Ureter (tissue), 1 donor: ENCODE data around the gene AKR1C3. TPM values are rescaled to one million over a fixed set of nuclear protein-coding genes. Genes with fewer than 3 reads are reported as not detected.
"Not testable (repeated sequence)": the region's sequence is repeated elsewhere in the genome, so short reads cannot be mapped to it uniquely, and the experiment has no call there.

ENCODE experiments used
- DNase-seq: peaks from one replicate; pipeline ENCODE4 v3.0.0-alpha.2; 2020; ENCODE audit warnings: low spot score
- total RNA-seq: library from RNA; stranded (reverse); gene quantifications from one replicate; pipeline ENCODE4 v1.2.4, GENCODE V29; 2023
- donor health status: DM: yes; HTN: yes; CAD: no.

Gene AKR1C3
- total RNA-seq, 1 donor from 2014 or later = 166 TPM

DNA sequence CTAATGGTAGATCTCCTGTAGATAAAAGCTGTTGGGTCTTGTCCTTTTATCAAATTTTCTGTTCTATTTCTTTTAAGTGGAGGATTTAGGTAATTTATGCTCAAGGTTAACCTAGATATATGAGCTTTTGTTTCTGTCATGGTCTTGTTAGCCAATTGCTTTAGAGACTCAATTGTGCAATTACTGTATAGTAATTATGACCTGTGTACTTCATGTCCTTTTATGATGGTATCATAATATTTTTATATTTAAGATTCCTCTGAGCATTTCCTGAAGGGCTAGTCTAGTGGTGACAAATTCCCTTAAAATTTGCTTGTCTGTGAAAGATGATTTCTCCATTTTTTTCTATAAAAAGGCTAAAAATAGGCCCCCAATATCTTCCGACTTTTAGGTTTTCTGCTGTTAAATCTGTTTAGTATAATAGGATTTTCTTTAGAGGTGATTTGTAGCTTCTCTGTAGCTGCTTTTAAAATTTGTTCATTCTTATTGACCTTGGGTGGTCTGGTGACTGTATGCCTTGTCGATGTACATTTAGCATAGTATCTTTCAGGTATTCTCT lies 5.4 kb upstream of the AKR1C3 start:
- no peak for DNase-seq

DNA sequence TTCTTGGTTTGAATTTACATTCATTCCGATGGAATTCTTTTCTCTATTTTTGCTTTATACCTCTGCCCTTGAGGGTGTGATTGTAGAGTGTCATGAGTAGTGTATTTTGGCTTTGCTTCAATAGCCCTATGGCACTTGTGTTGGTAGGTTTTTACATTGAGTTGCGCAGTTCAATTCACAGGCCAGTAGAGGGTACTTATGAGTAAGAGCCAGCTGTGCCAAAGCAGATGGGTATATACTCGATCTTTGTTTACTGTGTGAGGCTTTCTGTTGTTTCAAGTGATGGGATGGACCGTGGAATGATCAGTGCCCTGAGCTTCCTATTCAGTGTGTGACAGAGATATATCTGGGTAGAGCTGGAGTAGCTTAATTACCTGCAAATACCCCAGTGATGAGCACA lies 4.3 kb upstream of the AKR1C3 start:
- no peak for DNase-seq

DNA sequence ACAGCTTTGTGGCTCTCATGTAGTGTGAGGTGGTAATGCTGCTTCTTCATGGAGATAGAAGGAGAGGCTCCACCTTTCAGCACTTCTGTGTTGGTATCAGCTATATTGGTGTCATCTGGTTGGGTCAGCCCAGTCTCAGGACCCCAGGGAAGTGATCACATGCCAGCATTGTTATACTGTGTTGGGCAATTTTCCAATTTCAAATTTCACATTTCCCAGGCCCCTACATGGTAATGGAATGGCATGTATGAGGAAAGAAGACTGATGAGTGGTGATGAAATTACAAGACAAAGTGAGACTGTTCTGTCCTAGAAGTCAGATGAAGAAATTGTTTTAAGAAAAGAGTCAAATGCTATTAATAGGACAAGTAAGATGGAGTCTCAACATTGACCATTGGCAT lies 3.7 kb upstream of the AKR1C3 start:
- DNase-seq = no peak

DNA sequence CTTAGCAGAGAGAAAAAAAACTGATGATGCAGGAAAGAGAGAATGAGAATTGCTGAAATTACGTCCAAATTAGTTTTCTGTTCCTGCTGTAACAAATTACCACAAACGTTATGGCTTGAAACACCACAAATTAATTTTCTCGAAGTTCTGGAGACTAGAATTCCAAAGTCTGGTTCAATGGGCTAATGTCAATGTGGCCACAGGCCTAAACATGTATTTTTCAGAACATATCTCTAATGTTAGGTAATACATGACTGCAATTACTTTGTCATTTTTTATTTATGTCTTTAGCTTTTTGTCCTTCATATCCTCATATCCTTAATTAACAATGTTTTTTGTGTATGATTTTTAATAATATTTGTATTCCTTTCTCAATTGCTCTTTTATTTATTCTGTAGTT lies 3.0 kb upstream of the AKR1C3 start:
- no peak for DNase-seq

DNA sequence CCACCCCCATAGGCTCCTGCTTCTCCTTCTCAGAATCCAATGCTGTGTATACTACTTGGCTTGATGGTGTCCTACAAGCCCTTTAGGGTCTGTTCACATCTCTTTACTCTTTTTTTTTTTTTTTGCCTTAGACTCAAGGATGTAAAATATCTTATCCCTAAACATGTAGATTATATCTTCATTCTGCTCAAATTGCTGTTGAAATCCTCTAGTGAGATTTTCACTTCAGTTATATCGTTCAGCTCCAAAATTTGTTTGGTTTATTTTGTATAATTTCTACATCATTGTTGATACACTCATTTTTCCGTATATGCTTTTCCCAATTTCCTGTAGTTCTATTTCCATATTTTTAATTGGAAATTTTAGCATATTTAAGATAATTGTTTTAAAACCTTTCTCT lies 1.8 kb upstream of the AKR1C3 start:
- no peak for DNase-seq

DNA sequence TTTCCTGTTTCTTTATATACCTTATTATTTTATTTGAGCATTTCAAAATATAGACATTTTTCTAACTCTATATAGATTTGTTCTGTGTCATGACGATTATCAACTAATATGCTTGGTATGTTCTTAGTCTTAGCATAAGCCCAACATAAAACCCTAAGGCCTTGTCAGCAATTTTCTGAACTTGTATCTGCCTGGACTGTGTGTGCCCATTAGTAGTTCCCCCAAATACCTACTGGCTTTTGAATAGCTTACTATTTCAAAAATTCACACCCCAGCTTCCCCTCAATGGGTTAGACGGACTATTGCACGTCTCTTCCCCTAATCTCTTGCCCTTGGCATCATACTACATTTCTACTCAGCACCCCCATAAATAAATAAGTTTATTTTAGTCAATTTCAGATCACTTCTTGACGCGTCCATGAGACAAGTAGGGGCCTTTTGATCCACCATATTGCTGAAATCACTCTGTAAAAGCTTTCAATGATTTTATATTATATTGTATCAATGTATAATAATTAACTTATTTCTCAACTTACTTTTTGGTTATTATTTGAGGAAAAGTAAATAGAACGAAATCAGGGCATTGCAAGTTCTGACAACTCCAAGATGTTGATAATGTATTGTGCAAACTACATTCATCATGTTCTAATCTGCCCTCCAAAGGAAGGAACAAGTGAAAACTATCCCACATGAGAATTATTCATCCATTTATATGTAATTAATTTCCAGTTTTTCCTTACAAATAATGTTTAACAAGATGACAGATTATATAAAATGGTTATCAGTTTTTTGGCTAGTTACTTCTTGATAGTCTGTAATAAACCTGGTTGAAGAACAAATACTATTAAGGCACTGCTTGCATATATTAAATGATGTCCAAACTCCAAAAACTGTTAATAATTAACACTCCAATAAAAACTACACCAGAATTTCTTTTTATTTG lies 1.1 kb upstream of the AKR1C3 start:
- DNase-seq = no peak

DNA sequence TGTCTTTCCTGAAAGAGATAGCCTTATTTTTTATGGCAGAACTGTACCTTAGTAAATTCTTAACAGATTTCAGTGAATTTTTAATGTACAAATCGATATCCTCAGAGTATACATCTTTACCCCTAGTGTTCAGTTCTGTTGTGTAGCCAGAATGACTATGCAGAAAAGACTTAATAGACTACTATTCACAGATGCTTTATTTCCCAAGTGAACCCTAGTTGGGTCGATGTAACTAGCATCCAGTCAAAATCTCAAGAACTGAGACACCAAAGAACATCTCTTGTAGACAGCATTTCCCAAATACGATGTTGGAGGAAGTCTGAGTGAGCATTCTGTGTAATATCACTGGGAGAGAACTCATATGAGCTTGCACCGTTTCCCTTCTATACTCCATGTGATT lies 1.5 kb downstream of the AKR1C3 start:
- no peak for DNase-seq

DNA sequence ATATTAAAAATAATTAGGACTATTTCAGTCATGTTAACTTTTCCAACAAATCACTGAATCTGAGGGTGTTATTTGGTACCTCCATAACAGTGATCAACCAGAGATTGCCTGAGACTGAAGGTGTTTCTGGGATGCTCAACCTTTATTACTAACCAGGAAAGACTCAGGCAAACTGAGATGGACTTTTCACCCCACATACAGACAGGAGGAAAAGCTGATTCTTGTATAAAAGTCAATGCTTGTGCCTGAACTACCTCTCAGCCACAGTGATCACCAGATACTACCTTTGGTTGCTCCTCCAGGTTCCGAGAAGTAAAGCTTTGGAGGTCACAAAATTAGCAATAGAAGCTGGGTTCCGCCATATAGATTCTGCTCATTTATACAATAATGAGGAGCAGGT lies 1.9 kb downstream of the AKR1C3 start:
- DNase-seq = no peak

DNA sequence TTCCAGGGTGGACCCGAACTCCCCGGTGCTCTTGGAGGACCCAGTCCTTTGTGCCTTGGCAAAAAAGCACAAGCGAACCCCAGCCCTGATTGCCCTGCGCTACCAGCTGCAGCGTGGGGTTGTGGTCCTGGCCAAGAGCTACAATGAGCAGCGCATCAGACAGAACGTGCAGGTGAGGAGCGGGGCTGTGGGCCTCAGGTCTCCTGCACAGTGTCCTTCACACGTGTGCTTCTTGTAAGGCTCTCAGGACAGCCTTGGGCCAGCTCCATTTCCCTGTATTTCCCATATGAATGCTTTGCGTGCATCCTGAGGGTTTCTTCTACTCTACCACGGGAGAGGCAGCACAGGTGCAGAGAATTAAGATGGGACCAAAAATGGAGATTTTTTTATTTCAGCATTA lies 8.3 kb downstream of the AKR1C3 start:
- not testable (repeated sequence) for DNase-seq

DNA sequence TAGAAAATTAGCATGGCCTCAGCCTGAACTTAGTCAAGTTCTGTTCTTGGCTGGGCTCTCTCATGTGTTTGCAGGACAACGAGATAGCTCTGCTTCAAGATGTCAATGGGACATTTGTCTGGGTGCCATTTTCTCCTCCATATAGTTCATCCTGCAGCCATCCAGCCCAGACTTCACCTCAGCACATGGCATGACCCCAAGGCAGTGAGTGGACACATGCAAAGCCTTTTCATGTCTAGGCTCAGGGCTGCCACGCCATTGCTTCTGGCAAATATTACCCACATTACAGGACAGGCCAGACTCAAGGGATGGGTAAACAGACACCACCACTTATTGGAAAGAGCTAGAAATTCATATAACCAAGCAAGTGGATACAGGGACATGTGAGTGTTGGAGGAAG lies 9.3 kb downstream of the AKR1C3 start:
- no peak for DNase-seq

DNA sequence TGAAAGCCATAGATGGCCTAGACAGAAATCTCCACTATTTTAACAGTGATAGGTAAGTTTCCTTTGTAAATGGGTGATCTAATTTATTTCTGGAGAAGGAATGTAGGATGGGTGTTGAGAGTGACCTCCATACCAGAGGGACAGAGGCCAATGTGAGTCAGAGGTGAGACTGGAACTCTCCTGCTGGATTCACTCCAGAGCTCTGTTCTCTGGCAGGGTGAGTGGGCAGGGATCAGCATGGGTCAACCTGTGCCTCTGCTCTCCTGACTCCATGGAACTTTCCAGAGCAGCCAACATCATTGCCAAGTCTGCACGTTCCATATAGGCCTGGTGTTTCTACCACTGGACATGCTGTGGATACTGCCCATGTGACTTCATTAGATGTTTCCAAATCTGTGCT lies 11.4 kb downstream of the AKR1C3 start:
- DNase-seq = no peak

DNA sequence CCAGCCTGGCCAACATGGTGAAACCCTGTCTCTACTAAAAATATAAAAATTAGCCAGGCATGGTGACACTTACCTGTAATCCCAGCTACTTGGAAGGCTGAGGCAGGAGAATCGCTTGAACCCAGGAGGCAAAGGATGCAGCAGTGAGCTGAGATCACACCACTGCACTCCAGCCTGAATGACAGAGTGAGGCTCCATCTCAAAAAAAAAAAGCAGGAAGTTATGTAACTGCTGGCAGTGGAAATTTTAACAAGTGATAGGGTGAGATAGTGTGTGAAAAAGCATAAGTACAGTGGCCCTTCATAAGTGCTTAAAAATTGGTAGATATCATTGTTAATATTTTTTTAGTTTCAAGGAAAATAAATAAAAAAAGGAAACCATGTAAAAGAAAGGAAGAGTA lies 12.3 kb downstream of the AKR1C3 start:
- DNase-seq = no peak

DNA sequence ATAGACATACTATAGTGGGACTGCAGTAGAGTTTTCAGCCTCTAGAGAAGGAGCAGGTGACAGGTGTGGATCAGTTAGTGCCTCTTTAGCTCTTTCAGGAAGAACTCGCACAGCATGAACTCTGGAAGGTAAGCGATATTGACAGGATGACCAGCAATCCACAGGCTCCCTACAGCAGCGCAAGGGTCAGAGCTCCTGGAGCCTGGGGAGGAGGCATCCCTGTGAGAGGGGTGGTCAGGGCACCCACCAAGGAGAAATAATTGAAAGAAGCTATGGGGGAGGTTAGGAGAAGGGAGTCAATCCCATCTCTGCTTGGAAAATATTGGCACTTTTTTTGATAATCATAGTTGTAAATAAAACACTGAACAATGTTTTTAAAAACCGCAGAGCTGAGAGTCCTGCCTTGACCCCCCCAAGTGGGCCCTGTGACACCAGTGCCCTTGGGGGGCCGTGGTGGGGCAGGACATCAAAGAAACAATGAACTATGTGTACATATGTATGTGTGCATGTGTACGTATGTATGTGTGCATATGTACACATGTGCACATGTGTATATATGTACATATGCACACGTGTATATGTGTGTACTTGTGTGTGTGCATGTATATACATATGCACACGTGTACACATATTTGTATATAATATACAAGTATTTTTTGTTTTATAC lies 13.8 kb downstream of the AKR1C3 start:
- no peak for DNase-seq

DNA sequence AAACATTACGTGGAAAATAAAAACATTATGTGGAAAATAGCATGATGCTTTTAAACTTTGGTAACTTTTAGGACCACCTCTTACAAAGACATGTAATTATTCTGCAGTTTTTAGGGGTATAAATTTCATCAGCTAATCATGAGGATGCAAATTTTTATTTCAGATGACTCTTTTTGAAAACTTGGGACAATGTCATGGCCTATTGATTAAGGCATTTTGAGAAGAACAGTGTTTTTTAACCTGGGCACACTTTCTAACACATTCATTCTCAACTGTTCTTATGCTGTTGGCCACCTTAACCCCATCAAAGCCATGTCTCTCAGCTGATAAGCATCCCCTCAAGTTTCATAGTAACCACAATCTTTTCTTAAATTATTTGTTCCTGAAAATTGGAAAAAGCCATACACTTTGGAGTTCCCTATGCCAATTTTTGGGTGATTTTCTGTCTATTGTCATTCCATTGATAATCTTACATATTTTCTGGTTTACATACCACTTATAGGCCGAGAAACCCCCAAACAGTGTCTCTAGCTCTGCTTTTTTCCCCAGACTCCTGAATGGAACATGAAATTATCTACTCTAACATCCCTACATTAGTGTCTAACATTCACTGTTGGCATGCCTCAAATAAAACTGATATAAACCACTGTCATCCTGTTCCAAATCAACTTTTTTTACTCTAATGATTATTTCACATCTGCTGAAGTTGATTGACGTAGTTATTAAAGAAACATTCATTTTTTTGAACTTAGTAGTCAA lies 14.6 kb downstream of the AKR1C3 start:
- DNase-seq = no peak

DNA sequence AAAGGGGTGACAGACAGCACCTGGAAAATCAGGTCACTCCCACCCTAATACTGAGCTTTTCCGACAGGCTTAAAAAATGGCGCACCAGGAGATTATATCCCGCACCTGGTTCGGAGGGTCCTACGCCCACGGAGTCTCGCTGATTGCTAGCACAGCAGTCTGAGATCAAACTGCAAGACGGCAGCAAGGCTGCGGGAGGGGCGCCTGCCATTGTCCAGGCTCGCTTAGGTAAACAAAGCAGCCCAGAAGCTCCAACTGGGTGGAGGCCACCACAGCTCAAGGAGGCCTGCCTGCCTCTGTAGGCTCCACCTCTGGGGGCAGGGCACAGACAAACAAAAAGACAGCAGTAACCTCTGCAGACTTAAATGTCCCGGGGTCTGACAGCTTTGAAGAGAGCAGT lies 15.6 kb downstream of the AKR1C3 start:
- DNase-seq = not testable (repeated sequence)

DNA sequence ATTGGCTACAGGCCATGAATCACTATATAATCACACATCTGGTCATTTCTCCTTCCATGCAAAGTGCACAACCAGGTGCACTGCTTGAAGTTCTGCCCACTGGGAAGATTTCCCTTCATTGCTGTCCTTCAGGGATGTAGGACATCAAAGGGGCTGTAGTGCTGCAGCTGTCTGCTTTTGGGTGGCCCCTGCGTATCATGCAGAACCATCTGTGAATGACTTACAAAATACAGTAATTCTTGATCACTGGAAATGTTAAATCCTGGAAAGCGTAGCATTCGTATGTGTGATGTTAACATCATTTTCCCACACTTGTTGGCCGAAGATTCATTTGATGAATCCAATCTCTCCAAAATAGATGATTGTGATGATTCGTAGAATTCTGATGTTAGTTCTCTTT lies 22.4 kb downstream of the AKR1C3 start:
- DNase-seq = no peak

DNA sequence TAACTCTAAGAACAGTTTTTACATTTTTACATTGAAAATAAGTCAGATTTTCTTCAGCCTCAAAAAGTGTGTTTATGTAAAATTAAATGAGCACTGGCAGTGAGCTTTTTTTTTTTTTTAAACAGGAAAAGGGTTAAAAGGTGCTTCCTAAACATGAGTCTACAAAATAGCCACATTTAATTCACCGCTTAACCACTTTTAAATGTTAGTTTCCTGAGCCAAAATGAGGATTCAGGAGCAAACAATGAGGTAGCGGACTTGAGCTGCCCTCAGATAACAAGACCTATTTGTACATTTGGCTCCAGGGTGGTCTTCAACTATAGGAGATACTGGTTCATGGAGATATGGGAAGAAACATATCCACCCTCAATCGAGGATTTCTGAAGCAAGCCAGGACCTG lies 22.8 kb downstream of the AKR1C3 start:
- DNase-seq = no peak

DNA sequence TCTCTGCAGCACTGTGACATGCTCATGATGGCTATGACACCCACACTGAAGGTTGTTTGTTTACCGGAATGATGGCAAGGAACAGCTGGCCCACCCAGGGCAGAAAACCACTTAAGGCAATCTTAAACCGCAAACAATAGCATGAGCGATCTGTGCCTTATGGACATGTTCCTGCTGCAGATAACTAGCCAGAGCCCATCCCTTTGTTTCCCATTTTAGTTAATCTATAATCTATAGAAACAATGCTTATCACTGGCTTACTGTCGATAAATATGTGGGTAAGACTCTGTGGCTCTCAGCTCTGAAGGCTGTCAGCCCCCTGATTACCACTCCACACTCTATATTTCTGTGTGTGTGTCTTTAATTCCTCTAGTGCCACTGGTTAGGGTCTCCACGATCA lies 25.8 kb downstream of the AKR1C3 start:
- not testable (repeated sequence) for DNase-seq

DNA sequence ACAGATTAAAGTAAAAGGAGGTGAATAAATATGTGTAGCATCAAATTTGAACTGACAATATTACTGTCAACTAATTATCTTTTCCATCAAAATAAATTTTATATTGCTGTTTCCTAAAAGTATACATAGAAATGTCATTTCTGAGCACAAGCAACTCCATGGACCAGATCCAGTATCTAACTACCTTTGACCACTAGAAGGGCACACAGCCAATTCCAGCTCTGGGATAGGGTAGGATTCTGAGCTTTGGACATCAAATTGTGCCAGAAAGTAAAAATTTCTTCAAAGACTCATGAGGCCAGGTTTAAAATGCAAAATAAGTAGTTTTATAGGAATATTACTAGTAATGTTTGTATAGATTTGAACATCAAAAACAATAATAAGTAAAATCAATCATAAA lies 29.7 kb downstream of the AKR1C3 start:
- no peak for DNase-seq

DNA sequence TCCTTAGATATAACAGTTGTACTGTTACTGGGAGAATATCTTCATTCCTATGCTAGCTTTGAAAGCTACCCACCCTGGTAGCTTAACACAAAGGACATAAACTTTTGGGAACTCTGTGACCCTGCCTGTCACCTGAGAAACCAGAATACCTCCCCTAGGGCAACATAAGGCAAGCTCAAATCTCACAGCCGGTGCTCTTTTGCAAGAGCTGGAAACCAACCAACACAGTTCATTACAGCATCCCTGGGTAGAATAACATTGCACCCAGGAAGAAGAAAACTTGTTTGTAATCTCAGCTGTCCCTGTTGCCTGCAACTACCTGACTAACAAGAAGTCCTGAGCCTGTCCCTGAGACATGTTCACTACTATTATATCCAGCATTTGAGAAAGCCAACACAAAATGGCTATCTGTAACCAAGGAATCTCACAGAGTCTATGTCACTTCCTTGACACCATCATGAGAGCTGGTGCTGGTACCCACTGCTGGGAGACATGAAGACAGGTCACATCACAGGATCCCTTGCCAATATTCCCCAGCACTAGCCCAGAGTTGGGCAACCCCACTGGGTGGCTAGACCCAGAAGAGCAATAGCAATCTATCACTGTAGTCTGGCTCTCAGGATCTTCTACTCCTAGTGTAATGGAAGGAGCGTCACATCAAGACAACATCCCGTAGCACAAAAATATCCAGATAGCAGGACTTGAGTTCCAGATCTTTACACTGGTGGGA lies 31.3 kb downstream of the AKR1C3 start:
- no peak for DNase-seq

DNA sequence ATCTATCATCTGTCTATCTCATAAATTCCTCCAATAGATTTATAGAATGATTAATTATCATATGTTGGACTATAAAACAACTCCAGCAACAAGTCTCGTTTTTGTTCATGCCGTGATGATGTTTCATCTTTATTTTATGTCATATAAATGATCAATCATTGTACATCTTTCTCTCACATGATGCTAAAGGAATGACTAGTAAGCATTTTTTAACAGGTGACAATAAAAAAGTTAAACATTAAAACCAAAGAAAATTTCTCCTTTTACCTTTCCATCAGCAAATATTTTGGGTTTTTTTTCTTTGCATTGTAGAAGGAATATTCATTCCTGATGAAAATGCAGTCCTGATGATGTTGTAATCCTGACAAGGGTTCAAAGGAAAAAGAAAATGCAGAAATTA lies 41.4 kb downstream of the AKR1C3 start:
- no peak for DNase-seq
